Right lobe of liver (tissue), 6 donors: ENCODE data around the gene SYPL2. TPM values are rescaled to one million over a fixed set of nuclear protein-coding genes. Genes with fewer than 3 reads are reported as not detected.

ENCODE experiments used
- ATAC-seq, 4 donors: fragments of 200-7000 bp; cut with Tn5 transposase; one replicate each; pipeline ENCODE4 v1.9.1; 2020; ENCODE audit warnings: mild to moderate bottlenecking in 4 of 4, moderate library complexity in 4 of 4
- DNase-seq, 3 donors: peaks; one replicate each; pipeline ENCODE4 v3.0.0-alpha.2; 2020
- H3K27ac ChIP-seq, 3 donors: fragments of 200-600 bp; one replicate each; pipeline ENCODE4 v1.8.0; 2022
- H3K27me3 ChIP-seq, 2 donors: fragments of 200-600 bp; one replicate each; pipeline ENCODE4 v1.8.0; 2022
- H3K36me3 ChIP-seq, 4 donors: fragments of 200-600 bp; sonication (generic) in 1 of 4; one replicate each; pipeline versions ENCODE4 v1.5.1 to v1.8.0; 2017 to 2022; ENCODE audit warnings: control low read depth in 1 of 4
- H3K4me1 ChIP-seq, 4 donors: fragments of 200-600 bp; sonication (generic) in 1 of 4; one replicate each; pipeline versions ENCODE4 v1.5.1 to v1.8.0; 2017 to 2022; ENCODE audit warnings: control low read depth in 1 of 4
- H3K4me3 ChIP-seq, 3 donors: fragments of 200-600 bp; one replicate each; pipeline ENCODE4 v1.8.0; 2022
- H3K9me3 ChIP-seq, 4 donors: fragments of 200-600 bp; sonication (generic) in 1 of 4; one replicate each; pipeline versions ENCODE4 v1.5.1 to v1.8.0; 2017 to 2022; ENCODE audit warnings: control low read depth in 1 of 4
- POLR2A ChIP-seq: fragments of 450-650 bp; IDR thresholded peaks from one replicate; pipeline ENCODE4 v1.6.1; 2017; ENCODE audit warnings: antibody characterized with exemption, mild to moderate bottlenecking
- WGBS: methylation state at CpG from one replicate; pipeline ENCODE4 v1.1.6; 2018; ENCODE audit warnings: low coverage, low lambda C conversion rate; ENCODE audit not compliant: insufficient coverage; ENCODE audit errors: missing lambda C conversion rate; 5-methylcytosine and 5-hydroxymethylcytosine counted together
- intact Hi-C, 2 donors: fragments of 100-400 bp; cut with DNase I; formaldehyde crosslinking; loops; one replicate each; pipeline versions ENCODE4 v1.11.2 to v1.14.1; 2022
- total RNA-seq, 6 experiments: library from RNA; depleted of rRNA in 2 of 6; stranded (reverse); fragments of >200 nt in 2 of 6; fragmentation: NEBNext Ultra II Directional in 3 of 6; extraction: Animal tissue kit (Norgen Biotek cat#: 25700) in 3 of 6; gene quantifications; one replicate each; pipeline versions ENCODE4 v1.1.0 to v1.2.4, GENCODE V29; 2016 to 2023
- TF ChIP-seq, protein P1 (sequence below), 4 donors: fragments of 200-600 bp in 3 of 4; fragments of 450-650 bp in 1 of 4; IDR thresholded peaks; one replicate each; pipeline versions ENCODE4 v1.5.1 to v1.8.0; 2016 to 2022; ENCODE audit warnings: antibody characterized with exemption in 4 of 4, mild to moderate bottlenecking in 2 of 4
- donor health status: DM: no; HTN: yes; CAD: no.
- donor health status: DM: no; HTN: no; CAD: no.
- donor health status: DM: no; HTN: no; CAD: no.
- donor health status: DM: no; HTN: yes; CAD: no.
- donor health status: DM: no; HTN: yes; CAD: no.

SYPL2 gene
- total RNA-seq, 6 experiments from 2014 or later: 4.7 to 10.6 (median 6.0) TPM

DNA sequence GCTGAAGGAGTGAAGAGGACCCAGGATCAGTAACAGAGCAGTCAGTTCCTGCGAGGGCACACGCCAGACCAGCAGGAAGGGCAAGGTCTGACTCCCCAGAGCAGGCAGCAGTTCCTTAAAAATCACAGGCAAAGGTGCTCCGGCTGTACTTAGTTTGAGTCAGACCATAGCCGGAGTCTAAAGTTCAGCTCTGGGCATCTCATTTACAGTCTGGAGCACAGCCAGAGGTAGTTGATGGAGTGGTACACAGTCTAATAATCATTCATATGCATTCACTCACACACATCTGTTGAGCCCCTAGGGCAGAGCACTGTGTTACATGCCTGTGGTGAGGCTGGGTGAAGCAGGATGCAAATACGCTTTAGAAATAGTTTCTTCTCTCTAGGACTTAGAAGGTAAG lies 50.5 kb downstream of the SYPL2 start:
- H3K36me3 ChIP-seq: no peaks in the 10 kb centered on the region
- no peak overlapping the region for H3K27ac ChIP-seq
- no peaks in the 10 kb centered on the region for H3K9me3 ChIP-seq
- intact Hi-C loops: no loop called here
- no peak overlapping the region for H3K4me3 ChIP-seq
- no peaks in the 10 kb centered on the region for H3K27me3 ChIP-seq
- ATAC-seq: no peak
- 89% methylated on average over 4 of the region's 5 CpGs for whole genome bisulfite sequencing
- no peak for TF ChIP-seq POLR2A
- TF ChIP-seq, protein P1, sequence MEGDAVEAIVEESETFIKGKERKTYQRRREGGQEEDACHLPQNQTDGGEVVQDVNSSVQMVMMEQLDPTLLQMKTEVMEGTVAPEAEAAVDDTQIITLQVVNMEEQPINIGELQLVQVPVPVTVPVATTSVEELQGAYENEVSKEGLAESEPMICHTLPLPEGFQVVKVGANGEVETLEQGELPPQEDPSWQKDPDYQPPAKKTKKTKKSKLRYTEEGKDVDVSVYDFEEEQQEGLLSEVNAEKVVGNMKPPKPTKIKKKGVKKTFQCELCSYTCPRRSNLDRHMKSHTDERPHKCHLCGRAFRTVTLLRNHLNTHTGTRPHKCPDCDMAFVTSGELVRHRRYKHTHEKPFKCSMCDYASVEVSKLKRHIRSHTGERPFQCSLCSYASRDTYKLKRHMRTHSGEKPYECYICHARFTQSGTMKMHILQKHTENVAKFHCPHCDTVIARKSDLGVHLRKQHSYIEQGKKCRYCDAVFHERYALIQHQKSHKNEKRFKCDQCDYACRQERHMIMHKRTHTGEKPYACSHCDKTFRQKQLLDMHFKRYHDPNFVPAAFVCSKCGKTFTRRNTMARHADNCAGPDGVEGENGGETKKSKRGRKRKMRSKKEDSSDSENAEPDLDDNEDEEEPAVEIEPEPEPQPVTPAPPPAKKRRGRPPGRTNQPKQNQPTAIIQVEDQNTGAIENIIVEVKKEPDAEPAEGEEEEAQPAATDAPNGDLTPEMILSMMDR (IDR thresholded peaks at IDR 0.05): no peak
- DNase-seq: no peak
- no peaks in the 10 kb centered on the region for H3K4me1 ChIP-seq

DNA sequence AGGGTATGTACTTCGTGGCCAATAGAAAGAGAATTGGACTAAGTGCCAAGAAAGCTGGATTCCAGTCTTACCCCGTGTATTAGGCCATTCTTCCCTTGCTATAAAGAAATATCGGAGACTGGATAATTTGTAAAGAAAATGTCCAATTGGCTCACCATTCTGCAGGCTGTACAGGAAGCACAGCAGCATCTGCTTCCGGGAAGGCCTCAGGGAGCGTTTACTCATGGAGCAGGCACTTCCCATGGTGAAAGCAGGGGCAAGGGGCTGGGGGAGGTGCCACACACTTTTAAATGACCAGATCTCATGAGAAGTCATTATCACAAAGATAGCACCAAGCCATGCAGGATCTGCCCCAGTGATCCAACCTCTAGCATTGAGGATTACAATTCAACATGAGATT lies 51.0 kb downstream of the SYPL2 start:
- WGBS: 87% methylated on average over 5 of the region's 5 CpGs
- Histone ChIP-seq H3K4me1 (no peaks in the 10 kb centered on the region), H3K9me3 (no peaks in the 10 kb centered on the region), H3K27me3 (no peaks in the 10 kb centered on the region), H3K4me3 (no peak overlapping the region), H3K36me3 (no peaks in the 10 kb centered on the region), H3K27ac (no peak overlapping the region)
- DNase-seq (no peak), ATAC-seq (no peak)
- intact Hi-C loops: no loop called here
- TF ChIP-seq POLR2A: no peak
- TF ChIP-seq, protein P1 (IDR thresholded peaks at IDR 0.05): no peak

DNA sequence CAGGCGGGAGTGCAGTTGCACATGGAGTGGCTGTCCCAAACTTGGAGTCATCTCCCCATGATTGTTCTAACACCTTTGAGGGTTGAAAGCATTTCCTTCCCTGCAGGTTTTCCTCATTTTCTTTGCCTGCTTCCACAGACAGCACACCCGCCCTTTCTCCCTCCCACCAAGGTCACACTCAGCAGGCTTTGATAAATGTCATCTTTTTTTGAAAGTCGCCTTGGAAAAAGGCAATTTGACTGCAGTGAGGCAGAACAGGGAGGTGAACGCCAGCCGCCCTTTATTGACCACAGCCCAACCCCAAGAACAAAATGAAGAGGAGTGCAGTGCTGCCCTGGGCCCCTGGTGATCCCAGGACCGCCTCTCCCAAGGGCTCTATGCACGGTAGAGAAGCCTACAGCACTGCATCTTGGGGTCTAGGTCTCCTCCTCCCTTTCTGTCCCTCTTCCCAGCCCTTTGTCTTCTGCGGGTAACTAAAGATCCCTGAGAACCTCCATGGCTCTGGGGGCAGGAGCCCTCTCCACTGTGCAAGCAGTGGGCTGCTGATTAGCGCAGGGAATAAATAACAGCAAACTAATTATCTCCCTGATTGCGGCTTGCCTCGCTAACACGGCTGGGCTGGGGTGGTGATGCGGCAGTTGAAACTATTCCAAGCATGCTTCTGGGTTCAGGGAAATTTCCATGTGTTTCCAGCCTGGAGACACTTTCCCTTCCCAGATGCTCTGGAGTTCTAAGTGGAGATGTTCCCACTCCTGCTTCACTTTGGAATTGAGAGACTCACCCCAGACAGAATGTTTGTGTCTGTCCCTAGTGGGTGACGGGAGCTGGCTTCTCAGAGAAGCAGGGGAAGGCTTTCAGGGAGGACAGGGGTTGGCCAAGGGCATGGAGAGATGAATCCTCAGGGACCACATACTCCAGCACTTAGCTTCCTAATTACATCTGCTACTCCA lies 54.9 kb downstream of the SYPL2 start:
- H3K36me3 ChIP-seq: no peaks in the 10 kb centered on the region
- H3K4me1 ChIP-seq: no peaks in the 10 kb centered on the region
- ATAC-seq (no peak), DNase-seq (no peak)
- H3K27ac ChIP-seq: no peak overlapping the region
- no peak for TF ChIP-seq POLR2A
- intact Hi-C loops: no loop called here
- H3K9me3 ChIP-seq: no peaks in the 10 kb centered on the region
- H3K4me3 ChIP-seq: no peak overlapping the region
- 64% methylated on average over 10 of the region's 14 CpGs for WGBS
- no peaks in the 10 kb centered on the region for H3K27me3 ChIP-seq

DNA sequence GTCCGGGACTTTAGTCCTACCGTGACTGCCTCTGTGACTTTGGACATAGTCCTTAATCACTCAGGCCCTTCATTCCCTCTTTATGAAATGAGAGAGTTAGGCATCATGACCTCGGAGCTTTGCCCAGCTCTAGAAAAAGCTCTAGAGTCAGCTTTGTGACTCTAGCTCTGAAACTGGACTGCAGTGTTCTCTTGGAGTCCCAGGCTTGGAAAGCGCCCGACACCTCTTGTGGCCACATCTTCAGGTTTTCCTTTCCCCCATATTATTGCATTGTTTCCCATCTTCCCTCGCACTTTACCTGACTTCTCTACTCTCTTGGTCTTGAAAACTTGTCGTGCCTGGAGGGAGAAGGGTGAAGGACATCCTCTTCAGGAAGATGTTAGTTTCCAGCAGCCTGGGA lies 55.7 kb downstream of the SYPL2 start:
- no peak overlapping the region for H3K27ac ChIP-seq
- TF ChIP-seq, protein P1 (IDR thresholded peaks at IDR 0.05): no peak
- no peak for TF ChIP-seq POLR2A
- DNase-seq (no peak), ATAC-seq (no peak)
- H3K9me3 ChIP-seq: no peaks in the 10 kb centered on the region
- H3K27me3 ChIP-seq: no peaks in the 10 kb centered on the region
- H3K4me1 ChIP-seq: no peaks in the 10 kb centered on the region
- intact Hi-C loops: no loop called here
- no peak overlapping the region for H3K4me3 ChIP-seq
- 71% methylated on average over 7 of the region's 7 CpGs for WGBS
- H3K36me3 ChIP-seq: no peaks in the 10 kb centered on the region

DNA sequence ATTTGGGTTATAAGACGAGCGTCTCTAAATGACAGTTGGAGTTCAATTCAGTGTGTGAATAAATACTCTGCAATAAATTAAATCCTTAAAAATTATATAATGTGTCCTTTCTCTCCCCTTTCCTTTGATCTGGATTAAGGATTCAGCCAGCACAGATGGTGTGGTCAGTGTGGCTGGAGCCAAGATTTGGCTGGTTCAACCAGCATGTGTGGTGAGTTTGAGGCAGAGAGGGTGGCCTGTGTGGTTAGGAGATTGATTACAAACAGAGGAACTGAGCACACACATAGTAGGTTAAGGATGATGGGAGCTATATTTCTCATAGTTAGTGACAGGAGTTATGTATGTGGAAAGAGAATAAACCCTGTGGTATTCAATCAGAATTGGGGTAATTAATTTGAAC lies 57.4 kb downstream of the SYPL2 start:
- DNase-seq: no peak
- Histone ChIP-seq H3K9me3 (no peaks in the 10 kb centered on the region), H3K4me3 (no peak overlapping the region), H3K27ac (no peak overlapping the region), H3K36me3 (no peaks in the 10 kb centered on the region), H3K27me3 (no peaks in the 10 kb centered on the region), H3K4me1 (no peaks in the 10 kb centered on the region)
- TF ChIP-seq, protein P1 (IDR thresholded peaks at IDR 0.05): no peak
- TF ChIP-seq POLR2A: no peak
- intact Hi-C loops: no loop called here
- no peak for ATAC-seq
- WGBS: 98% methylated on average over 2 of the region's 2 CpGs
